PC-3 (cell line): ENCODE measurements around the gene KSR2.

Source experiments
- CTCF ChIP-seq: fragments of 300-600 bp; sonication (generic); conservative IDR thresholded peaks from 2 replicates; pipeline ENCODE4 v1.5.1; 2017; ENCODE audit warnings: antibody characterized with exemption, low read depth, mild to moderate bottlenecking, low read length
- EZH2 ChIP-seq: fragments of 300-600 bp; sonication (generic); IDR thresholded peaks from one replicate; pipeline ENCODE4 v1.6.1; 2017; ENCODE audit warnings: antibody characterized with exemption, mild to moderate bottlenecking, low read length; ENCODE audit not compliant: unreplicated experiment
- EZH2phosphoT487 ChIP-seq: fragments of 300-600 bp; sonication (generic); IDR thresholded peaks from 2 replicates; pipeline ENCODE4 v1.6.1; 2018; ENCODE audit warnings: mild to moderate bottlenecking, antibody characterized with exemption, low read length, borderline replicate concordance

- TF ChIP-seq EZH2phosphoT487: no peak
- TF ChIP-seq CTCF: no peak
- no peak for TF ChIP-seq EZH2
Measured at GRCh38 chr12:117707861-117708260, 260.9 kb downstream of the KSR2 start.
